Daoy (cell line): Measurements from ENCODE around the gene IGFBP4. TPM values are rescaled to one million over a fixed set of nuclear protein-coding genes. Genes with fewer than 3 reads are reported as not detected.

ENCODE experiments used
- DNase-seq: peaks from one replicate; pipeline ENCODE4 v3.0.0-alpha.2; 2015; ENCODE audit warnings: low read depth
- total RNA-seq: library from RNA; depleted of rRNA; stranded (reverse); fragments of >200 nt; shearing (Covaris generic); gene quantifications from 2 replicates; pipeline ENCODE4 v1.2.3, GENCODE V29; 2014

Gene IGFBP4
- total RNA-seq, 1 experiment from 2014 or later, result 67.4 TPM

- peak; percentile 39 for DNase-seq
Observed at GRCh38 chr17:40432864-40433528, 10.3 kb upstream of the IGFBP4 start.

- peak; percentile 41 for DNase-seq
Observed at GRCh38 chr17:40433551-40434415, 9.5 kb upstream of the IGFBP4 start.

- no peak for DNase-seq
Observed at GRCh38 chr17:40436636-40437035, 6.6 kb upstream of the IGFBP4 start.

GRCh38 chr17:40437095-40437732 is 6.0 kb upstream of the IGFBP4 start:
- DNase-seq, result peak; percentile 46

GRCh38 chr17:40440166-40440565 is 3.1 kb upstream of the IGFBP4 start:
- DNase-seq, result no peak

GRCh38 chr17:40442392-40443195 is 656 bp upstream of the IGFBP4 start:
- DNase-seq, result peak; percentile 60

GRCh38 chr17:40443988-40444899 is 994 bp downstream of the IGFBP4 start:
- DNase-seq, result no peak

GRCh38 chr17:40445751-40446468 is 2.7 kb downstream of the IGFBP4 start:
- DNase-seq, result no peak

- no peak for DNase-seq
Observed at GRCh38 chr17:40447148-40447644, 3.9 kb downstream of the IGFBP4 start.

- DNase-seq, result no peak
Observed at GRCh38 chr17:40447806-40448205, 4.6 kb downstream of the IGFBP4 start.

GRCh38 chr17:40448213-40448638 is 5.0 kb downstream of the IGFBP4 start:
- DNase-seq, result no peak

- no peak for DNase-seq
Observed at GRCh38 chr17:40448639-40449261, 5.5 kb downstream of the IGFBP4 start.

- DNase-seq, result no peak
Observed at GRCh38 chr17:40450175-40450574, 6.9 kb downstream of the IGFBP4 start.

- no peak for DNase-seq
Observed at GRCh38 chr17:40451420-40451819, 8.2 kb downstream of the IGFBP4 start.

GRCh38 chr17:40452216-40452787 is 9.1 kb downstream of the IGFBP4 start:
- peak; percentile 55 for DNase-seq

- no peak for DNase-seq
Observed at GRCh38 chr17:40452921-40453378, 9.7 kb downstream of the IGFBP4 start.

GRCh38 chr17:40453881-40454612 is 10.8 kb downstream of the IGFBP4 start:
- no peak for DNase-seq

- no peak for DNase-seq
Observed at GRCh38 chr17:40454613-40454995, 11.4 kb downstream of the IGFBP4 start.
